GM21717 (cell line): ENCODE results near the gene AFF1.
"Not testable (repeated sequence)": the region's sequence is repeated elsewhere in the genome, so short reads cannot be mapped to it uniquely, and the experiment has no call there.

Experiments
- ATAC-seq: cut with Tn5 transposase; IDR thresholded peaks from one replicate; pipeline ENCODE4 v1.9.1; 2021; ENCODE audit warnings: mild to moderate bottlenecking, moderate library complexity; ENCODE audit not compliant: unreplicated experiment

Gene AFF1

GRCh38 chr4:87128006-87128705 lies 193.3 kb downstream of the AFF1 start:
- ATAC-seq, result no peak

- no peak for ATAC-seq
Measured at GRCh38 chr4:87129681-87130080, 194.9 kb downstream of the AFF1 start.

GRCh38 chr4:87130985-87131703 lies 196.3 kb downstream of the AFF1 start:
- no peak for ATAC-seq

GRCh38 chr4:87132035-87132434 lies 197.2 kb downstream of the AFF1 start:
- ATAC-seq, result no peak

GRCh38 chr4:87133183-87133582 lies 198.4 kb downstream of the AFF1 start:
- no peak for ATAC-seq

GRCh38 chr4:87134122-87134521 lies 199.3 kb downstream of the AFF1 start:
- ATAC-seq, result no peak

- ATAC-seq, result no peak
Measured at GRCh38 chr4:87141428-87141827, 206.6 kb downstream of the AFF1 start.

GRCh38 chr4:87144356-87144755 lies 209.5 kb downstream of the AFF1 start:
- no peak for ATAC-seq

GRCh38 chr4:87145934-87146333 lies 211.1 kb downstream of the AFF1 start:
- not testable (repeated sequence) for ATAC-seq

GRCh38 chr4:87147116-87147515 lies 212.3 kb downstream of the AFF1 start:
- ATAC-seq, result no peak

GRCh38 chr4:87150498-87151261 lies 215.9 kb downstream of the AFF1 start:
- peak; percentile 71 for ATAC-seq

GRCh38 chr4:87151730-87152129 lies 216.9 kb downstream of the AFF1 start:
- ATAC-seq, result no peak

- no peak for ATAC-seq
Measured at GRCh38 chr4:87152310-87153041, 217.7 kb downstream of the AFF1 start.

GRCh38 chr4:87153078-87153870 lies 218.5 kb downstream of the AFF1 start:
- no peak for ATAC-seq

GRCh38 chr4:87165892-87166291 lies 231.1 kb downstream of the AFF1 start:
- no peak for ATAC-seq

GRCh38 chr4:87166296-87166854 lies 231.6 kb downstream of the AFF1 start:
- ATAC-seq, result no peak

- no peak for ATAC-seq
Measured at GRCh38 chr4:87171944-87172343, 237.1 kb downstream of the AFF1 start.

GRCh38 chr4:87174672-87175071 lies 239.9 kb downstream of the AFF1 start:
- no peak for ATAC-seq

- ATAC-seq, result no peak
Measured at GRCh38 chr4:87179751-87180150, 244.9 kb downstream of the AFF1 start.

- ATAC-seq, result no peak
Measured at GRCh38 chr4:87180767-87181166, 246.0 kb downstream of the AFF1 start.
